Left lobe of liver (tissue), 2 donors: ENCODE measurements around the gene ZNF100. TPM values are rescaled to one million over a fixed set of nuclear protein-coding genes. Genes with fewer than 3 reads are reported as not detected.
"Not testable (repeated sequence)": the region's sequence is repeated elsewhere in the genome, so short reads cannot be mapped to it uniquely, and the experiment has no call there.

Experiments
- ATAC-seq: fragments of 200-7000 bp; cut with Tn5 transposase; one replicate; pipeline ENCODE4 v1.9.1; 2020; ENCODE audit warnings: mild to moderate bottlenecking, moderate library complexity
- DNase-seq: peaks from one replicate; pipeline ENCODE4 v3.0.0-alpha.2; 2020; ENCODE audit warnings: low spot score
- total RNA-seq: library from RNA; stranded (reverse); gene quantifications from one replicate; pipeline ENCODE4 v1.2.1, GENCODE V29; 2021
- donor health status: DM: no; HTN: no; CAD: no; lungs with moderate emphysema.
- donor health status: DM: no; HTN: yes; CAD: no.

Gene ZNF100
- total RNA-seq, 1 donor from 2014 or later = 3.0 TPM

GRCh38 chr19:21705393-21705792 is 62.0 kb downstream of the ZNF100 start:
- no peak for DNase-seq
- ATAC-seq = no peak

- DNase-seq = no peak
- no peak for ATAC-seq
These were observed 63.1 kb downstream of the ZNF100 start for GRCh38 chr19:21704320-21704719.

- DNase-seq (no peak), ATAC-seq (no peak)
These were observed 68.2 kb downstream of the ZNF100 start for GRCh38 chr19:21699197-21699596.

- ATAC-seq (peak; percentile 81), DNase-seq (no peak)
These were observed 69.2 kb downstream of the ZNF100 start for GRCh38 chr19:21698215-21698614.

- ATAC-seq (no peak), DNase-seq (no peak)
These were observed 69.7 kb downstream of the ZNF100 start for GRCh38 chr19:21697698-21698097.

GRCh38 chr19:21694171-21694906 is 73.0 kb downstream of the ZNF100 start:
- no peak for DNase-seq
- ATAC-seq = no peak

GRCh38 chr19:21693399-21693798 is 74.0 kb downstream of the ZNF100 start:
- ATAC-seq (no peak), DNase-seq (no peak)

- DNase-seq (no peak), ATAC-seq (no peak)
These were observed 75.7 kb downstream of the ZNF100 start for GRCh38 chr19:21691661-21692060.

GRCh38 chr19:21688464-21688863 is 78.9 kb downstream of the ZNF100 start:
- ATAC-seq = no peak
- DNase-seq = no peak

GRCh38 chr19:21680671-21681070 is 86.7 kb downstream of the ZNF100 start:
- ATAC-seq = no peak
- no peak for DNase-seq

GRCh38 chr19:21680026-21680425 is 87.4 kb downstream of the ZNF100 start:
- ATAC-seq = no peak
- no peak for DNase-seq

- DNase-seq (no peak), ATAC-seq (no peak)
These were observed 89.5 kb downstream of the ZNF100 start for GRCh38 chr19:21677696-21678418.

- ATAC-seq = no peak
- DNase-seq = no peak
These were observed 92.9 kb downstream of the ZNF100 start for GRCh38 chr19:21674454-21674853.

- not testable (repeated sequence) for ATAC-seq, DNase-seq
These were observed 93.9 kb downstream of the ZNF100 start for GRCh38 chr19:21673479-21673878.

Other genes with a start within 250 kb of the ZNF100 start
- 0.60 TPM for gene ZNF43, start 68.6 kb upstream of the ZNF100 start, total RNA-seq
- 0.70 TPM for gene ZNF208, start 243.4 kb upstream of the ZNF100 start, total RNA-seq